ENCODE data around the gene BRCA2. TPM values are rescaled to one million over a fixed set of nuclear protein-coding genes. Genes with fewer than 3 reads are reported as not detected.

The BRCA2 gene, protein sequence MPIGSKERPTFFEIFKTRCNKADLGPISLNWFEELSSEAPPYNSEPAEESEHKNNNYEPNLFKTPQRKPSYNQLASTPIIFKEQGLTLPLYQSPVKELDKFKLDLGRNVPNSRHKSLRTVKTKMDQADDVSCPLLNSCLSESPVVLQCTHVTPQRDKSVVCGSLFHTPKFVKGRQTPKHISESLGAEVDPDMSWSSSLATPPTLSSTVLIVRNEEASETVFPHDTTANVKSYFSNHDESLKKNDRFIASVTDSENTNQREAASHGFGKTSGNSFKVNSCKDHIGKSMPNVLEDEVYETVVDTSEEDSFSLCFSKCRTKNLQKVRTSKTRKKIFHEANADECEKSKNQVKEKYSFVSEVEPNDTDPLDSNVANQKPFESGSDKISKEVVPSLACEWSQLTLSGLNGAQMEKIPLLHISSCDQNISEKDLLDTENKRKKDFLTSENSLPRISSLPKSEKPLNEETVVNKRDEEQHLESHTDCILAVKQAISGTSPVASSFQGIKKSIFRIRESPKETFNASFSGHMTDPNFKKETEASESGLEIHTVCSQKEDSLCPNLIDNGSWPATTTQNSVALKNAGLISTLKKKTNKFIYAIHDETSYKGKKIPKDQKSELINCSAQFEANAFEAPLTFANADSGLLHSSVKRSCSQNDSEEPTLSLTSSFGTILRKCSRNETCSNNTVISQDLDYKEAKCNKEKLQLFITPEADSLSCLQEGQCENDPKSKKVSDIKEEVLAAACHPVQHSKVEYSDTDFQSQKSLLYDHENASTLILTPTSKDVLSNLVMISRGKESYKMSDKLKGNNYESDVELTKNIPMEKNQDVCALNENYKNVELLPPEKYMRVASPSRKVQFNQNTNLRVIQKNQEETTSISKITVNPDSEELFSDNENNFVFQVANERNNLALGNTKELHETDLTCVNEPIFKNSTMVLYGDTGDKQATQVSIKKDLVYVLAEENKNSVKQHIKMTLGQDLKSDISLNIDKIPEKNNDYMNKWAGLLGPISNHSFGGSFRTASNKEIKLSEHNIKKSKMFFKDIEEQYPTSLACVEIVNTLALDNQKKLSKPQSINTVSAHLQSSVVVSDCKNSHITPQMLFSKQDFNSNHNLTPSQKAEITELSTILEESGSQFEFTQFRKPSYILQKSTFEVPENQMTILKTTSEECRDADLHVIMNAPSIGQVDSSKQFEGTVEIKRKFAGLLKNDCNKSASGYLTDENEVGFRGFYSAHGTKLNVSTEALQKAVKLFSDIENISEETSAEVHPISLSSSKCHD (N-terminal part only)
- 3.0 to 6.8 TPM (median 3.7 TPM) in 5 replicates for total RNA-seq (2022; extraction: Qiagen RNA extraction)

DNA sequence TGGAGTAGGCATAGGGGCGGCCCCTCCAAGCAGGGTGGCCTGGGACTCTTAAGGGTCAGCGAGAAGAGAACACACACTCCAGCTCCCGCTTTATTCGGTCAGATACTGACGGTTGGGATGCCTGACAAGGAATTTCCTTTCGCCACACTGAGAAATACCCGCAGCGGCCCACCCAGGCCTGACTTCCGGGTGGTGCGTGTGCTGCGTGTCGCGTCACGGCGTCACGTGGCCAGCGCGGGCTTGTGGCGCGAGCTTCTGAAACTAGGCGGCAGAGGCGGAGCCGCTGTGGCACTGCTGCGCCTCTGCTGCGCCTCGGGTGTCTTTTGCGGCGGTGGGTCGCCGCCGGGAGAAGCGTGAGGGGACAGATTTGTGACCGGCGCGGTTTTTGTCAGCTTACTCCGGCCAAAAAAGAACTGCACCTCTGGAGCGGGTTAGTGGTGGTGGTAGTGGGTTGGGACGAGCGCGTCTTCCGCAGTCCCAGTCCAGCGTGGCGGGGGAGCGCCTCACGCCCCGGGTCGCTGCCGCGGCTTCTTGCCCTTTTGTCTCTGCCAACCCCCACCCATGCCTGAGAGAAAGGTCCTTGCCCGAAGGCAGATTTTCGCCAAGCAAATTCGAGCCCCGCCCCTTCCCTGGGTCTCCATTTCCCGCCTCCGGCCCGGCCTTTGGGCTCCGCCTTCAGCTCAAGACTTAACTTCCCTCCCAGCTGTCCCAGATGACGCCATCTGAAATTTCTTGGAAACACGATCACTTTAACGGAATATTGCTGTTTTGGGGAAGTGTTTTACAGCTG is at the start of gene BRCA2, which contains the start of gene ZAR1L:
TSS of gene BRCA2 (plus strand) at position 271 of the 790 bp plus-strand sequence. CDS start 953 bp downstream, outside the sequence.
TSS of gene ZAR1L (minus strand) at position 126 of the 790 bp plus-strand sequence. CDS start 3,438 bp downstream, outside the sequence.

DNA sequence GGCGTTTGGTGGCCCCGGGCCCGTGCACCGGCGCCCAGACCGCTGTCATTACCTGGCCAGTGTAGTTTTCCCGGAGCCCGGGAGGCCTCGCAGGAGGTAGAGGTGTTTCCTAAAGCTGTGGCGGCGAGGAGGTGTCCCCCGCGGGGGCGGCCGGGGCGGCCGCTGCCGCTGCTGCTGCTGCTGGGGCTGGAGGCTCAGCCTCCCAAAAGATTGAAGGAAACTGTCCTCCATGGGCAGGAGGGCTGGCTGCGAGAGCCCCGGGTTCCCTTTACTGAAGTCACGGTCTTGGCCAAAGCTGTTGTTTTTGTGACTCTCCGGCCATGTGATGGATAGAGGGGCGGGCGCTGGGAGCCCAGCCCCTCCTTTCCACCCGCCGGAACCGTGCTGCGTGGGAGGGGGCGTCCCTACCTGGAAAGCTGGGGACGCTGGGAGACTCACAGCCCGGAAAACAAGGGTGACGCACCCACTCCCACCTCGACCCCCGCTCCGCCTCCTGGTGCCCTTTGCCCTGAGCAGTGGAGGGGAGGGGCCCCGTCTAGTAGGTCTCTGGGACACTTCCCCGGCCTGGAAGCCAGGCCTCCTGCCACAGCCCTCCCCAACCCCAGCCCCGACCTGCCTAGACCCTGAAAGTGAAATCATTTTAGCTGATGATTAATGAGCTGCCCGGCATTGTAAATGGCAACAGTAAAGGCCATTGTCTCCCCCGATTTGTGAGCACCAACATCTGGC is 112.7 kb downstream of the BRCA2 start, which contains the start of gene N4BP2L1:
TSS of gene N4BP2L1 (minus strand) at position 279 of the 729 bp plus-strand sequence. CDS start at position 231, 48 bp downstream.

Other genes starting within 250 kb of the BRCA2 start
- gene ZAR1L, start 145 bp upstream of the BRCA2 start, total RNA-seq (2022; extraction: Qiagen RNA extraction): 0.08 TPM in 1 of 5 replicates, not detected in the others
- 0.40 to 0.64 TPM (median 0.51 TPM) in 5 replicates for gene N4BP2L1, start 112.6 kb downstream of the BRCA2 start, total RNA-seq (2022; extraction: Qiagen RNA extraction)
- gene N4BP2L2, start 223.3 kb downstream of the BRCA2 start, total RNA-seq (2022; extraction: Qiagen RNA extraction): 18.4 to 25.9 TPM (median 20.9 TPM) in 5 replicates

Measured in A549 treated with CORT108297 at 1 μM for 4 hours (cell line).